Skin epidermis (tissue), 12 donors: Measurements from ENCODE around the gene CMTM1.

Experiments used
- H3K27ac ChIP-seq, 21 experiments: fragments of 200-600 bp; sonication (generic) in 11 of 21; one replicate each; pipeline ENCODE4 v1.5.0; 2020; ENCODE audit warnings: mild to moderate bottlenecking in 3 of 21, inconsistent platforms in 2 of 21, moderate library complexity in 2 of 21
- H3K4me3 ChIP-seq, 7 experiments: fragments of 200-600 bp; sonication (generic) in 2 of 7; one replicate each; pipeline ENCODE4 v1.5.0; 2020; ENCODE audit warnings: inconsistent platforms in 2 of 7, mild to moderate bottlenecking in 2 of 7, moderate library complexity in 1 of 7

Gene CMTM1

GRCh38 chr16:66537236-66537635 lies 29.0 kb upstream of the CMTM1 start:
- Histone ChIP-seq H3K27ac (no peak overlapping the region), H3K4me3 (no peak overlapping the region)

- H3K27ac ChIP-seq = no peak overlapping the region
Observed at GRCh38 chr16:66538910-66539309, 27.3 kb upstream of the CMTM1 start.

GRCh38 chr16:66539623-66540469 lies 26.4 kb upstream of the CMTM1 start:
- Histone ChIP-seq H3K4me3 (no peak overlapping the region), H3K27ac (peak overlapping the region in 3 of 21 experiments; percentile 16 to 49 (median 18))

More at GRCh38 chr16:66538910-66539309, 27.3 kb upstream of the CMTM1 start:
- no peak overlapping the region for H3K4me3 ChIP-seq

- no peak overlapping the region for H3K4me3 ChIP-seq
- no peak overlapping the region for H3K27ac ChIP-seq
Observed at GRCh38 chr16:66541388-66542355, 24.6 kb upstream of the CMTM1 start.

GRCh38 chr16:66542396-66542795 lies 23.8 kb upstream of the CMTM1 start:
- no peak overlapping the region for H3K4me3 ChIP-seq
- H3K27ac ChIP-seq = no peak overlapping the region

GRCh38 chr16:66543541-66543940 lies 22.7 kb upstream of the CMTM1 start:
- peak overlapping the region in 1 of 21 experiments; percentile 13 for H3K27ac ChIP-seq

GRCh38 chr16:66544016-66544757 lies 22.1 kb upstream of the CMTM1 start:
- H3K27ac ChIP-seq = no peak overlapping the region
- no peak overlapping the region for H3K4me3 ChIP-seq

More at GRCh38 chr16:66543541-66543940, 22.7 kb upstream of the CMTM1 start:
- no peak overlapping the region for H3K4me3 ChIP-seq

GRCh38 chr16:66547101-66547989 lies 18.9 kb upstream of the CMTM1 start:
- peak overlapping the region in 10 of 21 experiments; percentile 5 to 99 (median 97) for H3K27ac ChIP-seq
- no peak overlapping the region for H3K4me3 ChIP-seq

- peak overlapping the region in 16 of 21 experiments; percentile 54 to 99 (median 97) for H3K27ac ChIP-seq
- no peak overlapping the region for H3K4me3 ChIP-seq
Observed at GRCh38 chr16:66548068-66548467, 18.2 kb upstream of the CMTM1 start.

GRCh38 chr16:66548868-66549267 lies 17.4 kb upstream of the CMTM1 start:
- Histone ChIP-seq H3K4me3 (peak overlapping the region; percentile 53 to 82 (median 63)), H3K27ac (peak overlapping the region in 20 of 21 experiments; percentile 83 to 99 (median 97))

GRCh38 chr16:66549284-66550131 lies 16.7 kb upstream of the CMTM1 start, which contains the start of gene TK2:
TK2 (minus strand) TSS chr16:66550122; CDS start chr16:66550061, 61 bp downstream.
- Histone ChIP-seq H3K27ac (peak within 1 kb of the TSS; percentile 75 to 99 (median 97)), H3K4me3 (peak within 1 kb of the TSS; percentile 53 to 82 (median 63))

- peak overlapping the region in 3 of 7 experiments; percentile 67 to 73 (median 69) for H3K4me3 ChIP-seq
Observed at GRCh38 chr16:66551348-66551759, 14.9 kb upstream of the CMTM1 start.

GRCh38 chr16:66551788-66552285 lies 14.4 kb upstream of the CMTM1 start:
- peak overlapping the region; percentile 32 to 73 (median 67) for H3K4me3 ChIP-seq
- H3K27ac ChIP-seq = peak overlapping the region; percentile 75 to 99 (median 92)

More at GRCh38 chr16:66551348-66551759, 14.9 kb upstream of the CMTM1 start:
- peak overlapping the region in 20 of 21 experiments; percentile 7 to 99 (median 92) for H3K27ac ChIP-seq

- Histone ChIP-seq H3K4me3 (peak within 1 kb of the TSS; percentile 32 to 73 (median 67)), H3K27ac (peak within 1 kb of the TSS; percentile 75 to 99 (median 92))
Observed at GRCh38 chr16:66552286-66553177, 13.7 kb upstream of the CMTM1 start, which contains the start of gene CKLF. CKLF (plus strand) TSS chr16:66552576; CDS start chr16:66552716, 140 bp downstream.

- H3K27ac ChIP-seq = peak overlapping the region in 19 of 21 experiments; percentile 73 to 99 (median 93)
- H3K4me3 ChIP-seq = peak overlapping the region; percentile 32 to 73 (median 67)
Observed at GRCh38 chr16:66553223-66553622, 13.0 kb upstream of the CMTM1 start.

GRCh38 chr16:66554021-66554420 lies 12.2 kb upstream of the CMTM1 start:
- H3K27ac ChIP-seq = peak overlapping the region in 11 of 21 experiments; percentile 85 to 99 (median 97)
- peak overlapping the region in 3 of 7 experiments; percentile 67 to 73 (median 69) for H3K4me3 ChIP-seq
